ENCODE measurements around the gene CYP4F11. TPM values are rescaled to one million over a fixed set of nuclear protein-coding genes. Genes with fewer than 3 reads are reported as not detected.

CYP4F11 gene
- total and polyA plus RNA-seq, 2 of the 4 experiments (the other 2 are of a cell fraction), result not detected

GRCh38 chr19:15913384-15913783, 20.9 kb downstream of the CYP4F11 start:
- Histone ChIP-seq H3K79me1 (ENCODE audit: low read depth in 1 of 2, low read length in 2 of 2) (no peaks in the 10 kb centered on the region), H4K5ac (ENCODE audit: low read depth, low read length) (no peak overlapping the region), H3K56ac (ENCODE audit: extremely low read depth, insufficient read depth, low read length) (no peak overlapping the region), H3K4me3 (ENCODE audit: insufficient read depth, low read depth, low read length) (no peak overlapping the region), H2BK20ac (ENCODE audit: low read depth, low read length) (no peak overlapping the region), H4K20me1 (ENCODE audit: insufficient read depth, low read length) (no peaks in the 10 kb centered on the region), H4K8ac (ENCODE audit: low read depth in 2 of 2, low read length in 2 of 2) (no peak overlapping the region), H4K91ac (ENCODE audit: insufficient read depth, low read depth, low read length) (no peak overlapping the region), H3K4me1 (ENCODE audit: control insufficient read depth, insufficient read depth, low read length) (no peaks in the 10 kb centered on the region), H3K36me3 (ENCODE audit: control insufficient read depth, insufficient read depth, low read length) (no peaks in the 10 kb centered on the region), H3K27me3 (ENCODE audit: control insufficient read depth, insufficient read depth, low read length) (no peaks in the 10 kb centered on the region), H2AK5ac (ENCODE audit: low read depth, low read length) (no peak overlapping the region), H3K27ac (ENCODE audit: insufficient read depth, low read length) (no peak overlapping the region), H2AFZ (replicated peaks; ENCODE audit: low read length, poor library complexity) (no peak overlapping the region), H3K18ac (ENCODE audit: low read depth, low read length) (no peak overlapping the region), H2AK9ac (replicated peaks; ENCODE audit: low read depth, low read length, poor library complexity) (no peak overlapping the region), H3K9me3 (ENCODE audit: control insufficient read depth, insufficient read depth, low read length) (peaks cover 2% of the 10 kb centered on the region; the same call in 1 of the 2 replicates), H3K9me1 (ENCODE audit: insufficient read depth, low read length) (no peaks in the 10 kb centered on the region), H3K4ac (ENCODE audit: low read depth, low read length) (no peak overlapping the region), H2BK5ac (ENCODE audit: low read depth, low read length, poor library complexity, severe bottlenecking) (no peak overlapping the region), H3K23ac (ENCODE audit: low read depth, low read length) (no peak overlapping the region), H3K9ac (ENCODE audit: low read depth, low read length) (no peak overlapping the region), H3K4me2 (ENCODE audit: low read depth, low read length) (no peak overlapping the region), H3K14ac (replicated peaks; ENCODE audit: low read depth, low read length) (no peak overlapping the region), H2BK120ac (ENCODE audit: low read depth, low read length) (no peak overlapping the region), H2BK15ac (ENCODE audit: low read depth, low read length) (no peak overlapping the region)
- POLR2A ChIA-PET (ENCODE audit: unreplicated experiment), result no interaction called here
- DNase-seq, result no peak
- BruUV-seq (replicated peaks), result no TSS peak
- CTCF ChIA-PET, result no interaction called here
- intact Hi-C loops (cut with micrococcal nuclease) (no loop called here), in situ Hi-C loops (cut with MboI; ENCODE audit: low sequenced_read_pairs) (no loop called here), dilution Hi-C loops (cut with HindIII; ENCODE audit: low sequenced_read_pairs, unreplicated experiment) (no loop called here)
- WGBS, 2 experiments (ENCODE audit: extremely low coverage in 2 of 2, insufficient read length in 1 of 2), result 67% methylated on average over 1 of the region's 6 CpGs; no CpG with 5 or more reads in 1 of the 2 experiments
- no peak for ATAC-seq (ENCODE audit: low read depth)
- TF ChIP-seq ELK1 (IDR thresholded peaks at IDR 0.05; ENCODE audit: borderline replicate concordance, low read depth, low read length), result no peak
- no peak for TF ChIP-seq MAZ (IDR thresholded peaks at IDR 0.05; ENCODE audit: borderline replicate concordance, low read depth, low read length)
- no peak for TF ChIP-seq MXI1 (IDR thresholded peaks at IDR 0.05; ENCODE audit: borderline replicate concordance, low read depth, low read length)
- no peak for TF ChIP-seq RFX5 (IDR thresholded peaks at IDR 0.05; ENCODE audit: low read depth, low read length)
- TF ChIP-seq SMC3 (IDR thresholded peaks at IDR 0.05; ENCODE audit: low read depth, low read length), result no peak
- TF ChIP-seq RAD21 (IDR thresholded peaks at IDR 0.05; ENCODE audit: low read length), result no peak
- TF ChIP-seq RCOR1 (IDR thresholded peaks at IDR 0.05; ENCODE audit: insufficient replicate concordance, low read length), result no peak
- TF ChIP-seq CHD1 (IDR thresholded peaks at IDR 0.05; ENCODE audit: low read depth, low read length), result no peak
- TF ChIP-seq FOS (IDR thresholded peaks at IDR 0.05; ENCODE audit: low read depth, low read length), result no peak
- TF ChIP-seq NFE2L2 (IDR thresholded peaks at IDR 0.05; ENCODE audit: low read depth, low read length), result no peak

Measured in IMR-90 (cell line).